GM21717 (cell line): ENCODE data around the gene GYPB.
"Not testable (repeated sequence)": the region's sequence is repeated elsewhere in the genome, so short reads cannot be mapped to it uniquely, and the experiment has no call there.

Source experiments
- ATAC-seq: cut with Tn5 transposase; IDR thresholded peaks from one replicate; pipeline ENCODE4 v1.9.1; 2021; ENCODE audit warnings: mild to moderate bottlenecking, moderate library complexity; ENCODE audit not compliant: unreplicated experiment

Gene GYPB

DNA sequence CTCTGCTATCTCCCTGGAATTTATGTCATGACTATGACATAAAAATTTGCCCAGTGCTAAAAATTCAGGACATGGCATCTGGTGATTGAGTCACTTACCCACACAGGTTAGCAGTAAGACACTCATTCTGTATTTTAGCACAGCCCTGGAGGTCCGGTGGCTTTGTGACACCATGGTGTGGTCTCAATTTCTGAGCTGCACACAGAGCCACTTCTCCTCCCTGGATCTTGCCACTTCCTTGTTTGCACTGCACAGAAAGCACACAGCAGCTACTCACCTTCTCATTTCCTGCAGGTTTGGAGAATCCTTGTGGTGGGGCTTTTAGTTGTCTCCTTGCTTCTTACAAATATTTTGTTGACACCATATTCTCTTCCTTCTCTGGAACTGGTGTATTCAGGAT lies 69.0 kb downstream of the GYPB start:
- ATAC-seq: not testable (repeated sequence)

DNA sequence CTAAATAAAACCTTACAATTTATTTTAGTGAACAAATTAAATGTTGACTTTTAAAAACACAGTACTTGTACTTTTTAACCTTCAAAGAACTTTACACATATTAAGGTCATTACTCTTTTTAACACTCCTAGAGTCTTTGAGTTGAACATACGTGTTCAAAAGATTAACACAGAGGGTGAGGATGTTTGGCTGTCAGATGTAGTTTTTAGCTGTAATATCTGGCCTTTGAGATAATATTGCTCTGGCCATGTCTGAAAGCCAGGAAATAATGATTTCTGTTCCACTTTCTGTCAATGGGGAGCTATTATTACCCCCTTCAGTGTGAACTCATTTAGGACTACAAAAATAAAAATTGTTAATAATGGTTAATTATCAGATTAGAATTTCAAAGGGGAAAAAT lies 71.7 kb downstream of the GYPB start:
- ATAC-seq: not testable (repeated sequence)
